CD4-positive, CD25-positive, alpha-beta regulatory T cell (primary cell): ENCODE data around the gene RGMA. TPM values are rescaled to one million over a fixed set of nuclear protein-coding genes. Genes with fewer than 3 reads are reported as not detected.

ENCODE experiments used
- ATAC-seq, 2 donors: fragments of 150-1000 bp; cut with Tn5 transposase; one replicate each; pipeline ENCODE4 v1.10.0; 2021; ENCODE audit warnings: low read depth in 2 of 2, moderate number of reproducible peaks in 2 of 2, moderate library complexity in 1 of 2
- DNase-seq, 3 donors: peaks; one replicate each; pipeline versions ENCODE4 v3.0.0 to v3.0.0-alpha.2; 2012 to 2022; ENCODE audit warnings: mixed read lengths in 1 of 3
- H3K27ac ChIP-seq: one replicate; pipeline ENCODE4 v1.7.0; 2013; ENCODE audit warnings: mild to moderate bottlenecking, low read length; ENCODE audit not compliant: insufficient read depth, poor library complexity, severe bottlenecking
- H3K27me3 ChIP-seq: one replicate; pipeline ENCODE4 v1.7.0; 2013; ENCODE audit warnings: low read length; ENCODE audit not compliant: control insufficient read depth, insufficient read depth
- H3K36me3 ChIP-seq: one replicate; pipeline ENCODE4 v1.7.0; 2013; ENCODE audit warnings: mild to moderate bottlenecking, low read length, moderate library complexity; ENCODE audit not compliant: control insufficient read depth, insufficient read depth
- H3K4me1 ChIP-seq: 2 replicates; pipeline ENCODE4 v1.7.0; 2013; ENCODE audit warnings: mild to moderate bottlenecking, low read length; ENCODE audit not compliant: insufficient read depth, control insufficient read depth, poor library complexity, severe bottlenecking
- H3K4me3 ChIP-seq: one replicate; pipeline ENCODE4 v1.7.0; 2013; ENCODE audit warnings: low read depth, mild to moderate bottlenecking, low read length, moderate library complexity
- H3K9me3 ChIP-seq, 2 experiments: 1 replicate in 1 of 2; 2 replicates in 1 of 2; pipeline ENCODE4 v1.7.0; 2013; ENCODE audit warnings: low read length in 2 of 2, mild to moderate bottlenecking in 1 of 2, moderate library complexity in 1 of 2; ENCODE audit not compliant: control insufficient read depth in 2 of 2
- H3K27ac Mint-ChIP-seq, 3 donors: one replicate each; pipeline ENCODE4 v1.8.0; 2020 to 2022; ENCODE audit warnings: mild to moderate bottlenecking in 3 of 3, mixed read lengths in 3 of 3, moderate library complexity in 2 of 3
- H3K27me3 Mint-ChIP-seq: one replicate; pipeline ENCODE4 v1.8.0; 2022; ENCODE audit warnings: mild to moderate bottlenecking, mixed read lengths
- H3K36me3 Mint-ChIP-seq: one replicate; pipeline ENCODE4 v1.8.0; 2020; ENCODE audit warnings: mixed read lengths
- H3K4me1 Mint-ChIP-seq, 4 donors: one replicate each; pipeline ENCODE4 v1.8.0; 2020 to 2022; ENCODE audit warnings: mixed read lengths in 4 of 4, mild to moderate bottlenecking in 1 of 4
- H3K4me3 Mint-ChIP-seq, 4 donors: one replicate each; pipeline ENCODE4 v1.8.0; 2020 to 2022; ENCODE audit warnings: mild to moderate bottlenecking in 4 of 4, mixed read lengths in 4 of 4, moderate library complexity in 3 of 4
- H3K9me3 Mint-ChIP-seq, 7 donors: one replicate each; pipeline ENCODE4 v1.8.0; 2020 to 2022; ENCODE audit warnings: mixed read lengths in 7 of 7, mild to moderate bottlenecking in 3 of 7, moderate library complexity in 2 of 7
- polyA plus RNA-seq, 4 donors: library from polyadenylated mRNA; unstranded; fragments of 300-500 nt; fragmentation: Illumina TruSeq; gene quantifications; one replicate each; pipeline ENCODE4 v1.2.3, GENCODE V29; 2021
- total RNA-seq: library from RNA; stranded (reverse); gene quantifications from one replicate; pipeline ENCODE4 v1.2.3, GENCODE V29; 2022

The RGMA gene
- total and polyA plus RNA-seq, 5 donors from 2014 or later, result 0.49 TPM; not detected in 4

DNA sequence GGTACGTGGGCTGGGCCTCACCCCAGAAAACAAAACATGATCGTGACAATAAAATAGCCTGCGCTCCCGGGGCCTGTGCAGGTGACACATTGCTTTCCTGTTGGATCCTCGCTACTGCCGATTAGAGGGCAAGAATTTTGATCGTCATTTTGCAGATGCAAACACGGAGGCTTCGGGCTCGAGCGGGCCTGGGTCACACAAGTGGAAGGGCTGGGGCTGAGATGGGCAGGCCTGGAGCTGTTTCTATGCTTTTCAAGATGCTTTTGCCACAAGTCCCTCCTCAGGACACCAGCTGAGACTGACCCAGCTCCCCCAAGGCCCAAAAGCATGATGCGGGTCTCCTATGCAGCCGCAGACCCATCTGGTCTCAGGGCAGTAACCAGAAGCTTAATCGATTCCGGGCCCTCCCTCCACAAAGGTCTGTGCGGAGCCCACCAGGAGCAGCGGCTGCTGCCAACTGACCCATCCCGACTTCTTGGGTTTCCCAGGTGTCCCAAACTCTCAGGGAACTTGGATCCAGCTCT lies 30.0 kb downstream of the RGMA start:
- Histone ChIP-seq H3K9me3 (no peaks in the 10 kb centered on the region), H3K4me1 (no peaks in the 10 kb centered on the region), H3K27me3 (no peaks in the 10 kb centered on the region), H3K27ac (no peak overlapping the region), H3K36me3 (no peaks in the 10 kb centered on the region), H3K4me3 (no peak overlapping the region)
- Mint-ChIP-seq H3K27ac (no peak overlapping the region), H3K4me1 (peaks cover 0 to 2% (median 0%) of the 10 kb centered on the region in 4 donors), H3K4me3 (no peak overlapping the region), H3K27me3 (peaks cover 11% of the 10 kb centered on the region), H3K36me3 (no peaks in the 10 kb centered on the region), H3K9me3 (peaks cover 0 to 2% (median 0%) of the 10 kb centered on the region in 7 donors)
- ATAC-seq (no peak), DNase-seq (no peak)

- ATAC-seq, result no peak
- no peak overlapping the region for H3K4me3 ChIP-seq
- no peak overlapping the region for H3K4me3 Mint-ChIP-seq
- H3K27me3 Mint-ChIP-seq, result peaks cover 14% of the 10 kb centered on the region
- H3K36me3 Mint-ChIP-seq, result no peaks in the 10 kb centered on the region
- H3K27ac Mint-ChIP-seq, result no peak overlapping the region
- H3K36me3 ChIP-seq, result no peaks in the 10 kb centered on the region
- no peaks in the 10 kb centered on the region for H3K9me3 ChIP-seq
- H3K4me1 Mint-ChIP-seq, result peaks cover 0 to 2% (median 0%) of the 10 kb centered on the region in 4 donors
- no peak overlapping the region for H3K27ac ChIP-seq
- DNase-seq, result no peak
- peaks cover 0 to 2% (median 0%) of the 10 kb centered on the region in 7 donors for H3K9me3 Mint-ChIP-seq
- no peaks in the 10 kb centered on the region for H3K27me3 ChIP-seq
- H3K4me1 ChIP-seq, result no peaks in the 10 kb centered on the region
Measured at GRCh38 chr15:93058128-93058527, 30.9 kb downstream of the RGMA start.

DNA sequence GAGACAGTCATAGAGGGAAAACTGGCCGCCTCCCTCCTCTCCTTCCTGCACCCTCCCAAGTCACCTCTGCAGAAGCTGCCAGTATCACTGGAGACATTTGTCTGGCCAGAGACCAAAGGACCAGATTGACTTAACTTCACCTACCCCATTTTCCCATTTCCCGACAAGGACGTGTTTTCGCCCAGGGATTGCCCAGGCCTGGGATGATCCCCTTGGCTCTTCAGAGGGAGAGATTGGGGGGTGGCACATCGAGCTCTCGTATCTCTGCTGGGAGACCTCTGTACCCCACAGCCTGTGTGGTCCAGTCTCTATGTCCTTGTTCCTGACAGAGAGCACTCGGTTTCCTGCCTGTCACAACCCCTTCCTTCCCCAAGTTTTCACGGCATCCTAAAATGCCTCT lies 31.4 kb downstream of the RGMA start:
- Histone ChIP-seq H3K36me3 (no peaks in the 10 kb centered on the region), H3K9me3 (no peaks in the 10 kb centered on the region), H3K4me1 (no peaks in the 10 kb centered on the region), H3K27ac (no peak overlapping the region), H3K4me3 (no peak overlapping the region), H3K27me3 (no peaks in the 10 kb centered on the region)
- peaks cover 0 to 2% (median 0%) of the 10 kb centered on the region in 4 donors for H3K4me1 Mint-ChIP-seq
- peaks cover 14% of the 10 kb centered on the region for H3K27me3 Mint-ChIP-seq
- no peak overlapping the region for H3K4me3 Mint-ChIP-seq
- ATAC-seq (no peak), DNase-seq (no peak)
- peaks cover 0 to 2% (median 0%) of the 10 kb centered on the region in 7 donors for H3K9me3 Mint-ChIP-seq
- H3K36me3 Mint-ChIP-seq, result no peaks in the 10 kb centered on the region
- H3K27ac Mint-ChIP-seq, result no peak overlapping the region

DNA sequence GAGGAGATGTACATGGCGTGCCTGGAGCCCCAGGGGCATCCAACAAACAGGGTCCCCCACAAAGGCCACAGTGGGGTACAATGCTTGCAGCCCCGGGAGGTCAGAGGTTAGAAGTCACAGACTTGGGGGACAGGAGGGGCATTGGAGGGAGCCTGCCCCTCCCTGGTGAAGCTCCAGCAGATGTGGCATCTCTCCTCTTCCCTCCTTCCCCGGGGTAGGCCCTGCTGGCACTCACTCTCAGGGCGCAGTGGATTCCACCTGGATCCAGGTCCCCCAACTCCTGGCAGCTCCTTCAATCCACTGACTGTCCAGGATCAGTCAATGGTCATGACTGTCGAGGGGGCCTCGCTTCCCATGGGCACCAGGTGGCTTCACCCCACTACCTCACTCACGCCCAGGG lies 32.2 kb downstream of the RGMA start:
- Mint-ChIP-seq H3K36me3 (no peaks in the 10 kb centered on the region), H3K27me3 (peaks cover 14% of the 10 kb centered on the region), H3K4me1 (peaks cover 0 to 4% (median under 1%) of the 10 kb centered on the region in 4 donors), H3K9me3 (peaks cover 0 to 2% (median 0%) of the 10 kb centered on the region in 7 donors), H3K27ac (peak overlapping the region in 1 of 3 donors; percentile 26), H3K4me3 (no peak overlapping the region)
- Histone ChIP-seq H3K4me1 (no peaks in the 10 kb centered on the region), H3K4me3 (no peak overlapping the region), H3K27me3 (no peaks in the 10 kb centered on the region), H3K27ac (no peak overlapping the region), H3K9me3 (no peaks in the 10 kb centered on the region), H3K36me3 (no peaks in the 10 kb centered on the region)
- DNase-seq, result no peak
- ATAC-seq, result no peak

DNA sequence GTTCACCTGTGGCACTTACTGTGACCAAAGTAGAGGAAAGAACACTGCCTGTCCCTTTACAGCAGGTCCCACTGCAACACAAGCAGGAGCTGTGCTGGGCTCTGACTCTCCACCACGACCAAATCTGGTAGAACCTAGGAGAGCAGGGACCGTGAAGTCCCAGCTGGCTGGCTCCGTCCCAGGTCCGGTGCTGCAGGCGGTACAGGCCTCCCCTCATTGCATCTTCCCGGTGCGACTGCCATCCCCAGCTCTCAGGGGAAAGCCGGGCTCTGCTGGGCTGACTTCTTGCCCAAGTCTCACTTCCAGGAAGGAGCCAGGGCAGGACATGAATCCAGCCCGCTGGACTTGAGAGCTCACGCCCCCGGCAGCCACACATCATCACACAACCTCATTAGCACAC lies 33.8 kb downstream of the RGMA start:
- Histone ChIP-seq H3K9me3 (no peaks in the 10 kb centered on the region), H3K27ac (no peak overlapping the region), H3K27me3 (no peaks in the 10 kb centered on the region), H3K36me3 (no peaks in the 10 kb centered on the region), H3K4me3 (no peak overlapping the region), H3K4me1 (no peaks in the 10 kb centered on the region)
- ATAC-seq (no peak), DNase-seq (no peak)
- Mint-ChIP-seq H3K4me1 (peaks cover 0 to 4% (median 0%) of the 10 kb centered on the region in 4 donors), H3K9me3 (peaks cover 0 to 2% (median 0%) of the 10 kb centered on the region in 7 donors), H3K27me3 (peaks cover 11% of the 10 kb centered on the region), H3K36me3 (no peaks in the 10 kb centered on the region), H3K27ac (no peak overlapping the region), H3K4me3 (no peak overlapping the region)

DNA sequence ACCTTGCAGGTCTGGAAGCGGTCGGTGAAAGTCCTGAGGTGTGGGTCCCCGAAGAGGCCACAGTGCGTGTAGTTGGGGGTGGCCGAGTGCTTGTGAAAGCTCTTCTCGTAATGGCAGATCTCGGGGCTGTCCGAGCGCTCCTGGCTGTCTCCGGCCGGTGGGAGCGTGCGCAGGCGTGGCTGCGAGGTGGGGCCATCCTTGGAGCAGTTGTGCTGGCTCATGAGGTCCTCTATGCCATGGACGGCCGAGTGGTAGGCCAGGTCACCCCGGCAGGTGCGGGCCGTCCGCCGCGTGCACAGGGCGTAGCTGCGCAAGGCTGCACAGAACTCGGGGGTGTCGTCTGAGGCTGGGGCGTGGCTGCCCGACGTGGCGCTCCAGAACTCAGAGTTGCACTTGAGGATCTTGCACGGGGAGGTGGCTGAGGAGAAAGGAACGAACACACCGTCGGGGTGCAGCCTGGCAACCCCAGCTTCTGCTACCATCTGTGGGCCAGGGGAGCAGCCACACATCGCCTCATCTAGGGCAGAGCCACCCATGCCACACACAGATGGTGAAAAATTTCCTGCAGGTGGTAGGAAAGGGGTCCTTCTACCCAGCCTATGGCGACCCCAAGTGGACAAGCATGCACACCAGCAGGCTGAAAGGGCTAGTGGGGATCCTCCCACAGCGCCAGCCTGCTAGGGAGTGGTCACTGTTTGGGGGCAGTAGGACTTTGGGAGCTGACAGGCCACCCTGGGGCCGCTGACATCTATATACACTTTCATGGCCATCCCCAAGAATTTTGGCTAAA lies 36.7 kb downstream of the RGMA start:
- H3K27me3 Mint-ChIP-seq, result peaks cover 17% of the 10 kb centered on the region
- no peaks in the 10 kb centered on the region for H3K27me3 ChIP-seq
- no peak overlapping the region for H3K27ac Mint-ChIP-seq
- H3K36me3 ChIP-seq, result no peaks in the 10 kb centered on the region
- DNase-seq, result no peak
- no peak for ATAC-seq
- H3K4me1 Mint-ChIP-seq, result peaks cover 0 to 8% (median 2%) of the 10 kb centered on the region in 4 donors
- H3K27ac ChIP-seq, result no peak overlapping the region
- no peaks in the 10 kb centered on the region for H3K9me3 ChIP-seq
- no peak overlapping the region for H3K4me3 ChIP-seq
- H3K9me3 Mint-ChIP-seq, result peaks cover 0 to 6% (median 0%) of the 10 kb centered on the region in 7 donors
- peaks cover 8% of the 10 kb centered on the region for H3K4me1 ChIP-seq
- H3K4me3 Mint-ChIP-seq, result no peak overlapping the region
- no peaks in the 10 kb centered on the region for H3K36me3 Mint-ChIP-seq

- H3K27me3 Mint-ChIP-seq, result peaks cover 19% of the 10 kb centered on the region
- Histone ChIP-seq H3K4me3 (no peak overlapping the region), H3K27ac (no peak overlapping the region), H3K9me3 (no peaks in the 10 kb centered on the region), H3K27me3 (no peaks in the 10 kb centered on the region), H3K4me1 (peaks cover 8% of the 10 kb centered on the region), H3K36me3 (no peaks in the 10 kb centered on the region)
- no peaks in the 10 kb centered on the region for H3K36me3 Mint-ChIP-seq
- H3K4me1 Mint-ChIP-seq, result peaks cover 0 to 10% (median 2%) of the 10 kb centered on the region in 4 donors
- DNase-seq, result no peak
- H3K27ac Mint-ChIP-seq, result no peak overlapping the region
- no peak for ATAC-seq
- no peak overlapping the region for H3K4me3 Mint-ChIP-seq
- H3K9me3 Mint-ChIP-seq, result peaks cover 0 to 6% (median 0%) of the 10 kb centered on the region in 7 donors
Measured at GRCh38 chr15:93051236-93052089, 37.5 kb downstream of the RGMA start.
